SK-N-SH treated with all-trans-retinoic acid at 6 μM for 48 hours (cell line): Measurements from ENCODE around the gene MDH1B.

Experiments used
- ATAC-seq: fragments of 200-7000 bp; cut with Tn5 transposase; 3 replicates; pipeline ENCODE4 v1.9.1; 2020; ENCODE audit warnings: mild to moderate bottlenecking, moderate library complexity
- ARNTL ChIP-seq: fragments of 450-650 bp; formaldehyde crosslinking; IDR thresholded peaks from 2 replicates; pipeline ENCODE4 v1.5.0; 2020; ENCODE audit warnings: low read depth, mild to moderate bottlenecking, moderate library complexity, borderline replicate concordance
- BACH2 ChIP-seq: fragments of 250-450 bp; sonication (Bioruptor Pico); IDR thresholded peaks from 2 replicates; pipeline ENCODE4 v1.9.0; 2021; ENCODE audit warnings: mild to moderate bottlenecking, borderline replicate concordance
- ESRRG ChIP-seq: fragments of 250-450 bp; sonication (Bioruptor Pico); IDR thresholded peaks from 2 replicates; pipeline ENCODE4 v1.6.1; 2021; ENCODE audit warnings: mild to moderate bottlenecking
- GLIS3 ChIP-seq: fragments of 250-450 bp; sonication (Bioruptor Pico); IDR thresholded peaks from 2 replicates; pipeline ENCODE4 v1.5.0; 2020; ENCODE audit warnings: mild to moderate bottlenecking, moderate library complexity
- ISL1 ChIP-seq: fragments of 250-450 bp; sonication (Bioruptor Pico); IDR thresholded peaks from 2 replicates; pipeline ENCODE4 v2.1.2; 2022; ENCODE audit warnings: mild to moderate bottlenecking, moderate library complexity
- OSR1 ChIP-seq: fragments of 250-450 bp; sonication (Bioruptor Pico); IDR thresholded peaks from 2 replicates; pipeline ENCODE4 v1.8.0; 2022; ENCODE audit warnings: moderate library complexity, mild to moderate bottlenecking, inconsistent platforms
- PATZ1 ChIP-seq: fragments of 250-450 bp; sonication (Bioruptor Pico); IDR thresholded peaks from 2 replicates; pipeline ENCODE4 v1.8.0; 2020; ENCODE audit warnings: mild to moderate bottlenecking, moderate library complexity, borderline replicate concordance
- POU6F1 ChIP-seq: fragments of 250-450 bp; sonication (Bioruptor Pico); IDR thresholded peaks from 2 replicates; pipeline ENCODE4 v1.8.0; 2021; ENCODE audit warnings: low read depth, mild to moderate bottlenecking, moderate library complexity, borderline replicate concordance
- PPARA ChIP-seq: fragments of 250-450 bp; sonication (Bioruptor Pico); IDR thresholded peaks from 2 replicates; pipeline ENCODE4 v1.5.0; 2020; ENCODE audit warnings: mild to moderate bottlenecking, borderline replicate concordance
- RARB ChIP-seq: fragments of 250-450 bp; sonication (Bioruptor Pico); IDR thresholded peaks from 2 replicates; pipeline ENCODE4 v1.8.0; 2021; ENCODE audit warnings: mild to moderate bottlenecking, moderate library complexity
- SNAI2 ChIP-seq: fragments of 250-450 bp; sonication (Bioruptor Pico); IDR thresholded peaks from 2 replicates; pipeline ENCODE4 v1.5.0; 2020; ENCODE audit warnings: mild to moderate bottlenecking, moderate library complexity
- TCF4 ChIP-seq: fragments of 250-450 bp; sonication (Bioruptor Pico); IDR thresholded peaks from 2 replicates; pipeline ENCODE4 v1.8.0; 2021; ENCODE audit warnings: mild to moderate bottlenecking, moderate library complexity, borderline replicate concordance
- TOX ChIP-seq: fragments of 250-450 bp; sonication (Bioruptor Pico); IDR thresholded peaks from 2 replicates; pipeline ENCODE4 v1.8.0; 2021; ENCODE audit warnings: mild to moderate bottlenecking, moderate library complexity, borderline replicate concordance
- ZC3H10 ChIP-seq: fragments of 250-450 bp; sonication (Bioruptor Pico); IDR thresholded peaks from 2 replicates; pipeline ENCODE4 v1.5.1; 2021; ENCODE audit warnings: mild to moderate bottlenecking, moderate library complexity
- ZFP3 ChIP-seq: fragments of 250-450 bp; sonication (Bioruptor Pico); IDR thresholded peaks from 2 replicates; pipeline ENCODE4 v1.5.0; 2020; ENCODE audit warnings: mild to moderate bottlenecking, moderate library complexity
- ZFP30 ChIP-seq: fragments of 450-650 bp; formaldehyde crosslinking; IDR thresholded peaks from 2 replicates; pipeline ENCODE4 v1.5.0; 2022; ENCODE audit warnings: mild to moderate bottlenecking, moderate library complexity
- ZNF565 ChIP-seq: fragments of 450-650 bp; formaldehyde crosslinking; conservative IDR thresholded peaks from 2 replicates; pipeline ENCODE4 v1.5.0; 2020; ENCODE audit warnings: low read depth, mild to moderate bottlenecking, moderate library complexity
- ZNF70 ChIP-seq: fragments of 450-650 bp; formaldehyde crosslinking; IDR thresholded peaks from 2 replicates; pipeline ENCODE4 v1.5.0; 2020; ENCODE audit warnings: mild to moderate bottlenecking, moderate library complexity
- ZNF8 ChIP-seq: fragments of 450-650 bp; formaldehyde crosslinking; IDR thresholded peaks from 2 replicates; pipeline ENCODE4 v1.5.0; 2020; ENCODE audit warnings: mild to moderate bottlenecking, moderate library complexity
- TF ChIP-seq, protein P1 (sequence below): fragments of 250-450 bp; sonication (Bioruptor Pico); IDR thresholded peaks from 2 replicates; pipeline ENCODE4 v1.5.0; 2020; ENCODE audit warnings: mild to moderate bottlenecking, moderate library complexity
- TF ChIP-seq, protein P2 (sequence below): fragments of 250-450 bp; sonication (Bioruptor Pico); IDR thresholded peaks from 2 replicates; pipeline ENCODE4 v1.5.1; 2021; ENCODE audit warnings: mild to moderate bottlenecking, moderate library complexity
- TF ChIP-seq, protein P3 (sequence below): fragments of 250-450 bp; sonication (Bioruptor Pico); IDR thresholded peaks from 2 replicates; pipeline ENCODE4 v1.5.1; 2020; ENCODE audit warnings: low read depth, mild to moderate bottlenecking, moderate library complexity

MDH1B gene

DNA sequence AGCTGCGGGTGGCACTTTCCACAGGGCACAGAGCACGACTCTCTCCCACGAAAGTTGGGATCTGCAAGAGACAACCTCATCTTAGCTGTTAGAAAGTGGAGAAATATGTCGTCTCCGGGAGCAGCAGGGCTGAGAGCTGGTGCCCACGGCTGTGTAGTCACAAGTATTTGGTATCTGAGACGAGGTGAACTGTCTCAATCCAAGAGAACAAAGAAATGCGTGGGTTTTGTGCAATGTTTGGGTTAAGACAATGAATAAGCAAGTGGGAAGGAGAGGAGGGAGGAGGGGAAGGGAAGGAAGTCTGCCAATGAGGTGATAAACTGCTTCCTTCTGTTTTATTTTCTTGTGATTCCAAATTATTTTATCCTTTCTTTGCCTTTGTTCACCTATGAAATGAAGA is 65.0 kb downstream of the MDH1B start:
- no peak for TF ChIP-seq GLIS3 (CRISPR knock-in tag)
- no peak for TF ChIP-seq RARB
- TF ChIP-seq, protein P1, sequence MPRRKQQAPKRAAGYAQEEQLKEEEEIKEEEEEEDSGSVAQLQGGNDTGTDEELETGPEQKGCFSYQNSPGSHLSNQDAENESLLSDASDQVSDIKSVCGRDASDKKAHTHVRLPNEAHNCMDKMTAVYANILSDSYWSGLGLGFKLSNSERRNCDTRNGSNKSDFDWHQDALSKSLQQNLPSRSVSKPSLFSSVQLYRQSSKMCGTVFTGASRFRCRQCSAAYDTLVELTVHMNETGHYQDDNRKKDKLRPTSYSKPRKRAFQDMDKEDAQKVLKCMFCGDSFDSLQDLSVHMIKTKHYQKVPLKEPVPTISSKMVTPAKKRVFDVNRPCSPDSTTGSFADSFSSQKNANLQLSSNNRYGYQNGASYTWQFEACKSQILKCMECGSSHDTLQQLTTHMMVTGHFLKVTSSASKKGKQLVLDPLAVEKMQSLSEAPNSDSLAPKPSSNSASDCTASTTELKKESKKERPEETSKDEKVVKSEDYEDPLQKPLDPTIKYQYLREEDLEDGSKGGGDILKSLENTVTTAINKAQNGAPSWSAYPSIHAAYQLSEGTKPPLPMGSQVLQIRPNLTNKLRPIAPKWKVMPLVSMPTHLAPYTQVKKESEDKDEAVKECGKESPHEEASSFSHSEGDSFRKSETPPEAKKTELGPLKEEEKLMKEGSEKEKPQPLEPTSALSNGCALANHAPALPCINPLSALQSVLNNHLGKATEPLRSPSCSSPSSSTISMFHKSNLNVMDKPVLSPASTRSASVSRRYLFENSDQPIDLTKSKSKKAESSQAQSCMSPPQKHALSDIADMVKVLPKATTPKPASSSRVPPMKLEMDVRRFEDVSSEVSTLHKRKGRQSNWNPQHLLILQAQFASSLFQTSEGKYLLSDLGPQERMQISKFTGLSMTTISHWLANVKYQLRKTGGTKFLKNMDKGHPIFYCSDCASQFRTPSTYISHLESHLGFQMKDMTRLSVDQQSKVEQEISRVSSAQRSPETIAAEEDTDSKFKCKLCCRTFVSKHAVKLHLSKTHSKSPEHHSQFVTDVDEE (CRISPR knock-in tag), result no peak
- no peak for TF ChIP-seq ZNF8 (CRISPR knock-in tag)
- no peak for TF ChIP-seq ISL1 (CRISPR knock-in tag)
- TF ChIP-seq TCF4 (CRISPR knock-in tag), result no peak
- no peak for TF ChIP-seq OSR1
- no peak for TF ChIP-seq BACH2
- TF ChIP-seq ARNTL (CRISPR knock-in tag), result no peak
- TF ChIP-seq ZC3H10 (CRISPR knock-in tag), result no peak
- no peak for TF ChIP-seq ZNF70 (CRISPR knock-in tag)
- no peak for TF ChIP-seq SNAI2 (CRISPR knock-in tag)
- TF ChIP-seq, protein P2, sequence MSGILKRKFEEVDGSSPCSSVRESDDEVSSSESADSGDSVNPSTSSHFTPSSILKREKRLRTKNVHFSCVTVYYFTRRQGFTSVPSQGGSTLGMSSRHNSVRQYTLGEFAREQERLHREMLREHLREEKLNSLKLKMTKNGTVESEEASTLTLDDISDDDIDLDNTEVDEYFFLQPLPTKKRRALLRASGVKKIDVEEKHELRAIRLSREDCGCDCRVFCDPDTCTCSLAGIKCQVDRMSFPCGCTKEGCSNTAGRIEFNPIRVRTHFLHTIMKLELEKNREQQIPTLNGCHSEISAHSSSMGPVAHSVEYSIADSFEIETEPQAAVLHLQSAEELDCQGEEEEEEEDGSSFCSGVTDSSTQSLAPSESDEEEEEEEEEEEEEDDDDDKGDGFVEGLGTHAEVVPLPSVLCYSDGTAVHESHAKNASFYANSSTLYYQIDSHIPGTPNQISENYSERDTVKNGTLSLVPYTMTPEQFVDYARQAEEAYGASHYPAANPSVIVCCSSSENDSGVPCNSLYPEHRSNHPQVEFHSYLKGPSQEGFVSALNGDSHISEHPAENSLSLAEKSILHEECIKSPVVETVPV (CRISPR knock-in tag), result no peak
- no peak for TF ChIP-seq PATZ1 (CRISPR knock-in tag)
- no peak for TF ChIP-seq ZFP30 (CRISPR knock-in tag)
- TF ChIP-seq ESRRG (CRISPR knock-in tag), result no peak
- TF ChIP-seq, protein P3, sequence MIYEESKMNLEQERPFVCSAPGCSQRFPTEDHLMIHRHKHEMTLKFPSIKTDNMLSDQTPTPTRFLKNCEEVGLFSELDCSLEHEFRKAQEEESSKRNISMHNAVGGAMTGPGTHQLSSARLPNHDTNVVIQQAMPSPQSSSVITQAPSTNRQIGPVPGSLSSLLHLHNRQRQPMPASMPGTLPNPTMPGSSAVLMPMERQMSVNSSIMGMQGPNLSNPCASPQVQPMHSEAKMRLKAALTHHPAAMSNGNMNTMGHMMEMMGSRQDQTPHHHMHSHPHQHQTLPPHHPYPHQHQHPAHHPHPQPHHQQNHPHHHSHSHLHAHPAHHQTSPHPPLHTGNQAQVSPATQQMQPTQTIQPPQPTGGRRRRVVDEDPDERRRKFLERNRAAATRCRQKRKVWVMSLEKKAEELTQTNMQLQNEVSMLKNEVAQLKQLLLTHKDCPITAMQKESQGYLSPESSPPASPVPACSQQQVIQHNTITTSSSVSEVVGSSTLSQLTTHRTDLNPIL (CRISPR knock-in tag), result no peak
- TF ChIP-seq POU6F1 (CRISPR knock-in tag), result no peak
- TF ChIP-seq ZNF565 (CRISPR knock-in tag), result no peak
- no peak for TF ChIP-seq TOX (CRISPR knock-in tag)
- no peak for ATAC-seq

GRCh38 chr2:206698811-206699210 is 66.3 kb downstream of the MDH1B start:
- ATAC-seq, result no peak
- TF ChIP-seq ZNF70 (CRISPR knock-in tag), result no peak
- TF ChIP-seq GLIS3 (CRISPR knock-in tag), result no peak
- no peak for TF ChIP-seq ZC3H10 (CRISPR knock-in tag)
- no peak for TF ChIP-seq TOX (CRISPR knock-in tag)
- TF ChIP-seq ESRRG (CRISPR knock-in tag), result no peak
- TF ChIP-seq PPARA (CRISPR knock-in tag), result no peak
- TF ChIP-seq POU6F1 (CRISPR knock-in tag), result no peak
- TF ChIP-seq ZFP30 (CRISPR knock-in tag), result no peak
- no peak for TF ChIP-seq ARNTL (CRISPR knock-in tag)
- TF ChIP-seq ISL1 (CRISPR knock-in tag), result no peak
- no peak for TF ChIP-seq SNAI2 (CRISPR knock-in tag)
- TF ChIP-seq PATZ1 (CRISPR knock-in tag), result no peak
- no peak for TF ChIP-seq RARB
- no peak for TF ChIP-seq TCF4 (CRISPR knock-in tag)
- TF ChIP-seq ZFP3 (CRISPR knock-in tag), result no peak
- TF ChIP-seq ZNF565 (CRISPR knock-in tag), result no peak
- TF ChIP-seq, protein P1 (CRISPR knock-in tag), result no peak
- TF ChIP-seq BACH2, result no peak
- TF ChIP-seq OSR1, result no peak
- no peak for TF ChIP-seq ZNF8 (CRISPR knock-in tag)
